Adipose tissue (tissue), 3 donors: ENCODE results near the gene FGR. TPM values are rescaled to one million over a fixed set of nuclear protein-coding genes. Genes with fewer than 3 reads are reported as not detected.

Experiments used
- H3K27ac ChIP-seq: one replicate; pipeline ENCODE4 v1.5.1; 2013; ENCODE audit warnings: low read depth, low read length
- WGBS, 3 donors: extraction: QIAGEN DNeasy Blood & Tissue Kit; methylation state at CpG; one replicate each; pipeline ENCODE4 v1.1.7; 2013; 5-methylcytosine and 5-hydroxymethylcytosine counted together
- polyA plus RNA-seq, 3 donors: library from polyadenylated mRNA; stranded (reverse); fragments of 200-250 nt; gene quantifications; one replicate each; pipeline ENCODE4 v1.2.3, GENCODE V29; 2013
- donor health status: healthy with polysubstance abuse.
- donor health status: Bipolar disorder and iron deficiency.
- donor health status: healthy.

The FGR gene
- polyA plus RNA-seq, 3 donors: 4.2 to 39.8 (median 33.9) TPM

DNA sequence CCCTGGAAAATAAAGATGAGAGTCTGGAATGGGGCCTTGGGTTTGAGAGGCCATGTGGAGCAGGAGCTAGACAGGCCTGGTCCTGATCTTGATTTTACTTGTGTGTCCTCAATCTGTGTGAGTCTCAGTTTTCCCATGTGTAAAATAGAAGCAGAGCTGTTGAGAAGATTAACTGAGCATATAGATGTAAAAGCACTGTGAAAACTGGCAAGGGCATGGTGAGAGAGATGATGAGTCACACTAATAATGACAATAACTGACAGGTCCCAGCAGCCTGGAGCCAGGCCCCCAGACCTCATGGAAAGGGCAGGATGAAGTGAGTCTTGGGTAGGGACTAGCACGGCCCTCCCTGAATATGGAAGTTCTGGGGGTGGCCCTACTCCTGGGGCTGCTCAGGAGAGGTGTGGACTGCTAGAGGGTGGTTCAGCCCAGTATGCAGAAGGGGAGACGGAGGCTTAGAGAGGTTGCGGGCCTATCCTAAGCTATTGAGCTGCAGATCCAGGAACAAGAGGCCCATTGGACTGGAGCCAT lies 28.2 kb downstream of the FGR start:
- H3K27ac ChIP-seq: no peak overlapping the region
- WGBS, 3 donors: 63 to 75% (median 70%) methylated on average over 3 of the region's 3 CpGs

- 14 to 19% (median 15%) methylated on average over 11 of the region's 11 CpGs for WGBS, 3 donors
- H3K27ac ChIP-seq: no peak overlapping the region
Observed at GRCh38 chr1:27605796-27606707, 28.9 kb downstream of the FGR start.

DNA sequence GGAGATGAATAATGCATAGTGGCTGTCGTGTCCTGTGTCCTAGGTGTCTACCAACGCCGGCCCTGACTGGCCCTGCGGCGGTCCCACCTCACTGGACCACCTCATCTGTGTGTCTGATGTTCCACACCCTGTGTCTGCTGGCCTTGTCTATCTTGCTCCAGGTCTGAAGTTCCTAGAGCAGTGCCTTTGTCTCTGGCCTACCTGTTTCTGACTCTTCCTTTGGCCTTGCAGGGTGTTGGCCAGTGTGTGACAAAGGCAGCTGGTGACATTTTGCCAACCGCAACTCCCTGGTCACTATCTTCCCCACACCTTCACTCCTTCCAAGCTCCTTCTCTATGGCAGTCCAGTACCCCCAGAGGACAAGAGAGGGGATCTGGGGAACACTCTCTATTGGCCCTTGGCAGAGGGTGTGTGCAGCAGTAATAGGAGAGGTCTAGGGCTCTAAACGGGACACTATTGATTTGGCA lies 29.7 kb downstream of the FGR start:
- H3K27ac ChIP-seq: no peak overlapping the region
- WGBS, 3 donors: 78 to 87% (median 79%) methylated on average over 7 of the region's 7 CpGs

DNA sequence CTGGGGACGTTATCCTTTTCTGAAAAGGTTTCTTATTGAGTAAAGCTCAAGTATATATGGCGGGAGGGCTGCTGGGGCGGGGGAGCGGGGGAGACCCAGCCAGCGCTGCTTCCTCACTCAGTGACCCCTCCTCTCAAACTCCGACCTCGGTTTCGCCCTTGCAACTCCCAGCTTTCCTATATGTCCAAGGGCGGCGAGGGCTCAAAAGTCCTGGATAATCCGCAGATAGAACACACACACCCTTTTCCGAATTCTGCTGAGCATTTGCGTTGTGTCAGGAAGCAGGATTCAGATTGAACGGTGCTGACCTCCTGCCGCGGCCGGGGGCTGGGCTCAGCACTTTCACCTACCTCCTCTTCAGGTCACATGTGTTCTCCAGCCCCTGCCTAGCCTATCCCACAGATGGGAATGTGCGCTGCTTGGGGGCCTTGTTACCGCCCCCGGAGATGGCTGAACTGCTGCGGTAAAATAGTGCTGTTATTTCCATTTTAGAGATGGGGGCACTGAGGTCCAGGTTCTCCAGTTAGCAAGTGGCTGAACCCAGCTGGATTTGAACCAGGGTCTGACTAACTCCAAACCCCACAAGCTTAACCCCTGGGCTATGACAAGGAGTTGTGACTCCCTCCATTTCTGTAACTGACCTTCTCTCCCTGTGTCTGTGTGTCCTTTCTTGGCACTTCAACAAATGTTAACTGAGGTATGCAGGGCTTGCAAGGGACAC lies 30.2 kb downstream of the FGR start:
- no peak overlapping the region for H3K27ac ChIP-seq
- 36 to 39% (median 38%) methylated on average over 21 of the region's 21 CpGs for WGBS, 3 donors

DNA sequence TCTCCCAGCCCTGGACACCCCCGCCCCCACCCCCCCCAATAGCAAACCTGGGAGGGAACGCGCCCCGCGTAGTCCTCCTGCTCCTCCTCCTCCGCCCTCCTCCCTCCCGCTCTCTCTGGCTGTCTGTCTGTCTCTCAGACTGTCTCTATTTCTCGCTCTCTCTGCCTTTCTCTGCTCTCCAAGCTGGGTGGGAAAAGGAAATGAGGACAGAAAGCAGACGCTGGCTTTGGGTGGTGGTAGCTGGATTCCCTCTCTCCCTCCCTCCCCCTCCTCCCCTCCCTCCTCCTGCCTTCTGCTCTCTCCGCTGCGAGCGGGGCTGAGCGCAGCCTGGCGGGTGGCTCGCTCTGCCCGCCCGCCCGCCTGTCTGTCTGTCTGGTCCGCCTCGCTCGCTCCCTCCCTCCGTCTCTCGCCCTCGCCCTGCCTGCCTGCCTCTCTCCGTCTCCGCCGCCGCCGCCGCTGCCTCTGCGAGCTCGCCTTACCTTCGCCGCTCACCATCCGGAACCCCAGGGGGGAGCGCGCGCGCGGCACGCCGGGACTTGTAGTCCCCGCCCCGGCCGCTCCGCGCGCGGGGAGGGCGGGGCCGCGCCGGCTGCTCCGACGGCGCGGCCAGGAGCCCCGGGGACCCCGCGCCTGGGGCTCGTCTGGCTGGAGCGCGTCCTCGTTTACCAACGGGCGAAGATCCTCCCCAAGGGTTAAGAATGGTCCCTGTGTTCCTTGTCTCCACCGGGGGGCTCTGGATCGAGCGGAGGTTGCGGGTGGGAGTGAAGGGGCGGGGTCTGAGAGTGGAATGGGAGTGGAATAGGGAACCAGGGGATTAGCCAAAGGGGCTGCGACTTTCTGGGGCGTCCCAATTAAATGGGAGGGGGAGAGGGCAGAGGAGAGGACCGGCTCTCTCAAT lies 31.1 kb downstream of the FGR start, which contains the start of gene AHDC1:
TSS of gene AHDC1 (minus strand) at position 464 of the 898 bp plus-strand sequence. CDS start 52,029 bp downstream, outside the sequence.
- WGBS, 3 donors: 0 to 1% (median 1%) methylated on average over 49 to 74 of the region's 74 CpGs

DNA sequence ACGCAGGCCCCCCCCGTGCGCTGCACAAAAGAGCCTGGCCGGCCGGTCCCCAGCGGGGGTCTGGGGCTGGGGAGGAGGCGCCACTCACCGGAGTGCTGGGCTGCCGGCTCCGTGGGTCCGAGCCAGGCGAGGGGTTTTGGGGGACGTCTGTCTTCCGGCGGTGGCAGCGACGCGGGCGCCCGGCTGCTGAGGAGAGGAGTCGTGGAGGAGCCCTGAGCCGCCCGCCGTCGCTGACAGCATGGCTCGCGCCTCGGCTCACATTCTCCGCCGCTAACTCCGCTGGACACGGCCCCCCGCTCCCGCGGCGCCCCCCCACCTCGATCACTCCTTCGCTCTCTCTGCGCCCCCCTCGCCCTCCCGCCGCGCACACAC lies 31.7 kb downstream of the FGR start:
- WGBS, 3 donors: 0 to 1% (median 0%) methylated on average over 37 to 43 of the region's 43 CpGs
- H3K27ac ChIP-seq: no peak overlapping the region

More for the DNA sequence above, 31.1 kb downstream of the FGR start, which contains the start of gene AHDC1:
- H3K27ac ChIP-seq: no peak within 1 kb of the TSS

- 1 to 2% (median 1%) methylated on average over 28 to 52 of the region's 54 CpGs for WGBS, 3 donors
- H3K27ac ChIP-seq: no peak overlapping the region
Observed at GRCh38 chr1:27602462-27603308, 32.3 kb downstream of the FGR start.

GRCh38 chr1:27601771-27602461 lies 33.1 kb downstream of the FGR start:
- 3 to 9% (median 5%) methylated on average over 17 to 23 of the region's 23 CpGs for WGBS, 3 donors
- H3K27ac ChIP-seq: no peak overlapping the region

DNA sequence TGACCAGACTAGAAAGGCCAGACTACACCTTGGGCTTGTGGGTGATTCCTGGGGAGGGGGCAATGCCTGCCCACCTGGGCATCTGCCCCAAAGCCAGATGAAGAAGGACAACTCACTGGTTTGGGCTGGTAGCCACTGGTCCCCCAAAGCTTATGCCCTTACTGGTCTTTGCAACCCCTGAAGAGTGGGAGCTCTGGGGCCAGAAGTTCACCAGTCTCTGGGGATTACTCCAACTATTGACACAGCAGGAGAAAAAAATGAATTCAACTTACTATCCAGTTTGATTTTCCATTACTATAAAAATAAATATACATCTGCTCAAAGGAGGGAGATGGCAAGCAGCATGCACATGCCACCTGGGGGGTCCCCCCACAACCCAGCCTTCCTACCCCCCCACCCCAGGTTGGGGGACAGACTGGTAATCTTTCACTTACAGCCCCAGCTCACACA lies 33.6 kb downstream of the FGR start:
- H3K27ac ChIP-seq: no peak overlapping the region

- H3K27ac ChIP-seq: no peak overlapping the region
Observed at GRCh38 chr1:27600498-27601175, 34.3 kb downstream of the FGR start.

GRCh38 chr1:27599605-27600497 lies 35.1 kb downstream of the FGR start:
- peak overlapping the region; percentile 77 for H3K27ac ChIP-seq
- 34 to 41% (median 38%) methylated on average over 8 to 9 of the region's 9 CpGs for WGBS, 3 donors

More at GRCh38 chr1:27600498-27601175, 34.3 kb downstream of the FGR start:
- 53 to 71% (median 59%) methylated on average over 3 of the region's 3 CpGs for WGBS, 3 donors

GRCh38 chr1:27598902-27599528 lies 36.0 kb downstream of the FGR start:
- H3K27ac ChIP-seq: peak overlapping the region; percentile 77
- 5 to 13% (median 8%) methylated on average over 6 of the region's 6 CpGs for WGBS, 3 donors

GRCh38 chr1:27598295-27598687 lies 36.7 kb downstream of the FGR start:
- H3K27ac ChIP-seq: no peak overlapping the region
- WGBS, 3 donors: 31 to 66% (median 32%) methylated on average over 2 to 3 of the region's 3 CpGs

- 54 to 84% (median 64%) methylated on average over 6 to 7 of the region's 7 CpGs for WGBS, 3 donors
- no peak overlapping the region for H3K27ac ChIP-seq
Observed at GRCh38 chr1:27597516-27598294, 37.3 kb downstream of the FGR start.
